Fibroblast of lung (primary cell): ENCODE measurements around the gene SPDYE16.
"Not testable (repeated sequence)": the region's sequence is repeated elsewhere in the genome, so short reads cannot be mapped to it uniquely, and the experiment has no call there.

ENCODE experiments used
- CTCF ChIP-seq, 2 donors: IDR thresholded peaks in 1 of 2; conservative IDR thresholded peaks in 1 of 2; 1 replicate in 1 of 2; 2 replicates in 1 of 2; pipeline ENCODE4 v1.5.1; 2011 to 2012; ENCODE audit warnings: low read length in 2 of 2, control low read depth in 1 of 2, inconsistent platforms in 1 of 2, low read depth in 1 of 2, mild to moderate bottlenecking in 1 of 2
- EZH2 ChIP-seq: IDR thresholded peaks from 2 replicates; pipeline ENCODE4 v1.5.1; 2012; ENCODE audit warnings: low read length, control low read depth, mild to moderate bottlenecking; ENCODE audit errors: missing control alignments

GRCh38 chr7:76484456-76484855 lies 58.6 kb downstream of the SPDYE16 start:
- not testable (repeated sequence) for TF ChIP-seq CTCF (conservative IDR thresholded peaks at IDR 0.05 in 1 of 2, IDR thresholded peaks at IDR 0.05 in 1 of 2; ENCODE audit: low read depth in 1 of 2, low read length in 2 of 2); EZH2
